ENCODE results near the gene EFCAB12.
A peak's percentile ranks its signal among the peaks of the same experiment; 100 is the strongest.

EFCAB12 gene

GRCh38 chr3:129445471-129445870 is 17.0 kb upstream of the EFCAB12 start:
- no peak for DNase-seq (ENCODE audit: low spot score)

- DNase-seq (ENCODE audit: low spot score), result no peak
Measured at GRCh38 chr3:129442947-129443346, 14.5 kb upstream of the EFCAB12 start.

GRCh38 chr3:129442486-129442885 is 14.1 kb upstream of the EFCAB12 start:
- no peak for DNase-seq (ENCODE audit: low spot score)

- no peak for DNase-seq (ENCODE audit: low spot score)
Measured at GRCh38 chr3:129441782-129442181, 13.3 kb upstream of the EFCAB12 start.

GRCh38 chr3:129441215-129441614 is 12.8 kb upstream of the EFCAB12 start:
- DNase-seq (ENCODE audit: low spot score), result no peak

- no peak for DNase-seq (ENCODE audit: low spot score)
Measured at GRCh38 chr3:129440618-129441190, 12.3 kb upstream of the EFCAB12 start.

GRCh38 chr3:129439817-129440617 is 11.6 kb upstream of the EFCAB12 start, which contains the start of the genes IFT122 and MBD4:
Gene IFT122, plus strand, starts transcription at chr3:129440224. Its CDS starts 107 bp downstream, at chr3:129440331.
Gene MBD4, minus strand, starts transcription at chr3:129439948. Its CDS starts 115 bp downstream, at chr3:129439833.
- peak; percentile 98 for DNase-seq (ENCODE audit: low spot score)

- DNase-seq (ENCODE audit: low spot score), result no peak
Measured at GRCh38 chr3:129439226-129439816, 10.9 kb upstream of the EFCAB12 start.

GRCh38 chr3:129435367-129435766 is 6.9 kb upstream of the EFCAB12 start:
- DNase-seq (ENCODE audit: low spot score), result no peak

- DNase-seq (ENCODE audit: low spot score), result no peak
Measured at GRCh38 chr3:129434140-129434539, 5.7 kb upstream of the EFCAB12 start.

- DNase-seq (ENCODE audit: low spot score), result no peak
Measured at GRCh38 chr3:129433565-129433964, 5.1 kb upstream of the EFCAB12 start.

GRCh38 chr3:129432671-129433070 is 4.2 kb upstream of the EFCAB12 start:
- no peak for DNase-seq (ENCODE audit: low spot score)

- no peak for DNase-seq (ENCODE audit: low spot score)
Measured at GRCh38 chr3:129432036-129432435, 3.6 kb upstream of the EFCAB12 start.

- no peak for DNase-seq (ENCODE audit: low spot score)
Measured at GRCh38 chr3:129429602-129430001, 1.2 kb upstream of the EFCAB12 start.

GRCh38 chr3:129429080-129429451 is 630 bp upstream of the EFCAB12 start:
- DNase-seq (ENCODE audit: low spot score), result no peak

GRCh38 chr3:129428007-129428375 is 445 bp downstream of the EFCAB12 start:
- DNase-seq (ENCODE audit: low spot score), result no peak

- no peak for DNase-seq (ENCODE audit: low spot score)
Measured at GRCh38 chr3:129425619-129426018, 2.8 kb downstream of the EFCAB12 start.

GRCh38 chr3:129425213-129425612 is 3.2 kb downstream of the EFCAB12 start:
- DNase-seq (ENCODE audit: low spot score), result no peak

- no peak for DNase-seq (ENCODE audit: low spot score)
Measured at GRCh38 chr3:129424185-129424841, 4.1 kb downstream of the EFCAB12 start.

- DNase-seq (ENCODE audit: low spot score), result no peak
Measured at GRCh38 chr3:129422897-129423296, 5.5 kb downstream of the EFCAB12 start.

- DNase-seq (ENCODE audit: low spot score), result no peak
Measured at GRCh38 chr3:129421988-129422745, 6.3 kb downstream of the EFCAB12 start.

Measured in kidney capillary endothelial cell (primary cell).